ENCODE data around the gene MAP2K4. TPM values are rescaled to one million over a fixed set of nuclear protein-coding genes. Genes with fewer than 3 reads are reported as not detected.

Gene MAP2K4
- total RNA-seq, 2 experiments from 2014 or later, result 12.3 to 29.1 TPM

DNA sequence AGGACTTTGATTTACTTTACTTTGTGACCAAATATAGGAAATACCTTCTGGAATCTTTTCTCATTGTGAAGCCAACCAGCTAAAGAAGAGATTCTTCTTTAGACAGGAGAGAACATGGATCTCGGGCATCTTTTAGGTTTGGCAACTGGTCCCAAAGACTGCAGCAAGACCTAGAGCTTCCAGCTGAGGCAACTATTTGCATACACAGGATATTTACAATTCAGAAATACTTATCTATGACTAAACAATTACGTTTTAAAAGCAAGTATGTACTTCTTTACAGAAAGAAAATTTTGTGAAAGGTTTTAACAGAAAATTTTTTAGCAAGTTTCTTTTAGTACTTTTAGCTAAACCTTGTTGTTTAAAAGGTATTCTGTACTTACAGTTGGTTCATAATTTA is 106.5 kb downstream of the MAP2K4 start:
- intact Hi-C loops (cut with micrococcal nuclease; ENCODE audit: unreplicated experiment), result no loop called here
- CTCF ChIA-PET (ENCODE audit: unreplicated experiment), result no interaction called here
- POLR2A ChIA-PET, result interaction anchor here (0.6 kb wide), 1 partner anchor 9 kb away, joined by 3 read pairs; no protein-coding TSS in a partner anchor
- Histone ChIP-seq H4K20me1 (ENCODE audit: insufficient read depth, low read length) (no peaks in the 10 kb centered on the region), H3K79me2 (ENCODE audit: insufficient read depth, low read depth, low read length) (no peaks in the 10 kb centered on the region), H3K27ac (ENCODE audit: low read depth, low read length, poor library complexity, severe bottlenecking) (no peak overlapping the region), H3K4me2 (ENCODE audit: low read length) (no peak overlapping the region), H3K9me3 (ENCODE audit: low read length) (no peaks in the 10 kb centered on the region), H3K4me3 (ENCODE audit: low read depth, low read length, poor library complexity, severe bottlenecking) (no peak overlapping the region), H3K4me1 (ENCODE audit: insufficient read depth, low read length, poor library complexity, severe bottlenecking) (no peaks in the 10 kb centered on the region), H2AFZ (ENCODE audit: low read length) (no peak overlapping the region), H3K9me2 (ENCODE audit: insufficient read depth, low read length) (no peaks in the 10 kb centered on the region), H3K36me3 (ENCODE audit: insufficient read depth, low read length) (peaks cover 34% of the 10 kb centered on the region)
- TF ChIP-seq, protein P1, sequence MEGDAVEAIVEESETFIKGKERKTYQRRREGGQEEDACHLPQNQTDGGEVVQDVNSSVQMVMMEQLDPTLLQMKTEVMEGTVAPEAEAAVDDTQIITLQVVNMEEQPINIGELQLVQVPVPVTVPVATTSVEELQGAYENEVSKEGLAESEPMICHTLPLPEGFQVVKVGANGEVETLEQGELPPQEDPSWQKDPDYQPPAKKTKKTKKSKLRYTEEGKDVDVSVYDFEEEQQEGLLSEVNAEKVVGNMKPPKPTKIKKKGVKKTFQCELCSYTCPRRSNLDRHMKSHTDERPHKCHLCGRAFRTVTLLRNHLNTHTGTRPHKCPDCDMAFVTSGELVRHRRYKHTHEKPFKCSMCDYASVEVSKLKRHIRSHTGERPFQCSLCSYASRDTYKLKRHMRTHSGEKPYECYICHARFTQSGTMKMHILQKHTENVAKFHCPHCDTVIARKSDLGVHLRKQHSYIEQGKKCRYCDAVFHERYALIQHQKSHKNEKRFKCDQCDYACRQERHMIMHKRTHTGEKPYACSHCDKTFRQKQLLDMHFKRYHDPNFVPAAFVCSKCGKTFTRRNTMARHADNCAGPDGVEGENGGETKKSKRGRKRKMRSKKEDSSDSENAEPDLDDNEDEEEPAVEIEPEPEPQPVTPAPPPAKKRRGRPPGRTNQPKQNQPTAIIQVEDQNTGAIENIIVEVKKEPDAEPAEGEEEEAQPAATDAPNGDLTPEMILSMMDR (conservative IDR thresholded peaks at IDR 0.05; ENCODE audit: low read length), result no peak
- no peak for TF ChIP-seq EZH2phosphoT487 (IDR thresholded peaks at IDR 0.05; ENCODE audit: borderline replicate concordance, low read depth, low read length)
- no peak for DNase-seq (ENCODE audit: low spot score)
- BruUV-seq (replicated peaks), result no TSS peak

DNA sequence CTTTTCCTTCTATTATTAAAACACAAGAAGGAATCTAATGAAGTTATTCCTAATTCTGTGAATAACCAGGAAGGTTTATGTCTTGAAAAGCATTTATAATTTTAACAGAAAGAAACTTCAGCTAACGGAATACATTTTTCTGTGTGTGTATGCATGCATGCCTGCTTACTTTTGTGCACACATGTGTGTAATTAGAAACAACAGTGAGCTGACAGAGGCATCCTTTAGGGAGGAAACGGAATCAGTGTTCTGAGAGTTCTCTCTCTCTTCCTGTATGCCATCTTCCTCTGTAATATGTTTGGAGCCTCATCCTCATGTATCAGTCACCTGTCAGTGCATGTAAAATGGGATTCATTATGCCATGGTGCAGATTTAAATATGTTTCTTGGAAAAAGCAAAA is 107.0 kb downstream of the MAP2K4 start:
- Histone ChIP-seq H3K4me2 (ENCODE audit: low read length) (no peak overlapping the region), H4K20me1 (ENCODE audit: insufficient read depth, low read length) (no peaks in the 10 kb centered on the region), H3K9me2 (ENCODE audit: insufficient read depth, low read length) (no peaks in the 10 kb centered on the region), H2AFZ (ENCODE audit: low read length) (no peak overlapping the region), H3K36me3 (ENCODE audit: insufficient read depth, low read length) (peaks cover 37% of the 10 kb centered on the region), H3K9me3 (ENCODE audit: low read length) (no peaks in the 10 kb centered on the region), H3K27ac (ENCODE audit: low read depth, low read length, poor library complexity, severe bottlenecking) (no peak overlapping the region), H3K4me1 (ENCODE audit: insufficient read depth, low read length, poor library complexity, severe bottlenecking) (no peaks in the 10 kb centered on the region), H3K79me2 (ENCODE audit: insufficient read depth, low read depth, low read length) (no peaks in the 10 kb centered on the region), H3K4me3 (ENCODE audit: low read depth, low read length, poor library complexity, severe bottlenecking) (no peak overlapping the region)
- TF ChIP-seq EZH2phosphoT487 (IDR thresholded peaks at IDR 0.05; ENCODE audit: borderline replicate concordance, low read depth, low read length), result no peak
- intact Hi-C loops (cut with micrococcal nuclease; ENCODE audit: unreplicated experiment), result no loop called here
- no peak for DNase-seq (ENCODE audit: low spot score)
- CTCF ChIA-PET (ENCODE audit: unreplicated experiment), result no interaction called here
- BruUV-seq (replicated peaks), result no TSS peak
- POLR2A ChIA-PET, result no interaction called here

DNA sequence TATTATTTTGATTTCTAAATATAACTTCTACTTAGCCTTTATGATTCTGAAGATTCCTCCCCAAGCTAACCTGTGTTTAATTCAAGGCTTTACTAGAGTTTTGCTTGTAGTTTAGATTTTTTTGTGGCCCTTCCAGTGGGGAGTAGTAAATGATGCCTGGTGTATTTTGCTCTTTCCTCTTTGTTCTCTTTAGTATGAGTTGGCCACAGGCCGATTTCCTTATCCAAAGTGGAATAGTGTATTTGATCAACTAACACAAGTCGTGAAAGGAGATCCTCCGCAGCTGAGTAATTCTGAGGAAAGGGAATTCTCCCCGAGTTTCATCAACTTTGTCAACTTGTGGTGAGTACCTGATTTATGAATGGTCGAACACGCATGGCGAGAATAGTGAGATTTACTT is 108.3 kb downstream of the MAP2K4 start:
- Histone ChIP-seq H3K27ac (ENCODE audit: low read depth, low read length, poor library complexity, severe bottlenecking) (no peak overlapping the region), H3K36me3 (ENCODE audit: insufficient read depth, low read length) (peaks cover 41% of the 10 kb centered on the region), H3K9me3 (ENCODE audit: low read length) (no peaks in the 10 kb centered on the region), H3K4me1 (ENCODE audit: insufficient read depth, low read length, poor library complexity, severe bottlenecking) (no peaks in the 10 kb centered on the region), H3K79me2 (ENCODE audit: insufficient read depth, low read depth, low read length) (no peaks in the 10 kb centered on the region), H2AFZ (ENCODE audit: low read length) (no peak overlapping the region), H3K4me2 (ENCODE audit: low read length) (no peak overlapping the region), H3K4me3 (ENCODE audit: low read depth, low read length, poor library complexity, severe bottlenecking) (no peak overlapping the region), H4K20me1 (ENCODE audit: insufficient read depth, low read length) (no peaks in the 10 kb centered on the region), H3K9me2 (ENCODE audit: insufficient read depth, low read length) (no peaks in the 10 kb centered on the region)
- BruUV-seq (replicated peaks), result no TSS peak
- DNase-seq (ENCODE audit: low spot score), result no peak
- intact Hi-C loops (cut with micrococcal nuclease; ENCODE audit: unreplicated experiment), result no loop called here
- POLR2A ChIA-PET, result no interaction called here
- CTCF ChIA-PET (ENCODE audit: unreplicated experiment), result no interaction called here
- TF ChIP-seq EZH2phosphoT487 (IDR thresholded peaks at IDR 0.05; ENCODE audit: borderline replicate concordance, low read depth, low read length), result no peak
- TF ChIP-seq, protein P1 (conservative IDR thresholded peaks at IDR 0.05; ENCODE audit: low read length), result no peak
